ENCODE results near the gene DYRK1A.

The DYRK1A gene

DNA sequence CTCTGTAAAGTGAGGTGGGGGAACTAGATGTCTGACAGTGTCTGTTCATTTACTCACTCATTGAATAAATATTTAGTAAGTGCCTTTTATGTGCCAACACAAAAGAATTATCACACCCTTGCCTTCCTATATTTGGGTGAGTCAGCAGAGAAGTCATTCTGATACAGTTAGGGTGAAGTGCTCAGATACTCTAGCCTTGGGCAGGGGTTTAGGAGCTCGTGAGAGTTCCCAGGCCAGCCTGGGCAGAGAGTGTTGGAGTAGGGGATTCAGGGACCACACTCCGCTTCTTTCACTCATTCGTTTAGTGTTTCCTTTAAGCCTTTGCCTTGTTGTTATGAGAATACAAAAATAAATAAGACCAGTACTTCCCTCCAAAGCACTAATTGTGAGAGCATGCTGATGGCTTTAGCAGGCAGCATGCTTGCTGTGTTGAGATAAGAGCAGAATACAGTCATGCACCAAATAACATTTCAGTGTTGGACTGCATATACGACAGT, 83.9 kb downstream of the DYRK1A start:
- peak; percentile 62 for DNase-seq

DNA sequence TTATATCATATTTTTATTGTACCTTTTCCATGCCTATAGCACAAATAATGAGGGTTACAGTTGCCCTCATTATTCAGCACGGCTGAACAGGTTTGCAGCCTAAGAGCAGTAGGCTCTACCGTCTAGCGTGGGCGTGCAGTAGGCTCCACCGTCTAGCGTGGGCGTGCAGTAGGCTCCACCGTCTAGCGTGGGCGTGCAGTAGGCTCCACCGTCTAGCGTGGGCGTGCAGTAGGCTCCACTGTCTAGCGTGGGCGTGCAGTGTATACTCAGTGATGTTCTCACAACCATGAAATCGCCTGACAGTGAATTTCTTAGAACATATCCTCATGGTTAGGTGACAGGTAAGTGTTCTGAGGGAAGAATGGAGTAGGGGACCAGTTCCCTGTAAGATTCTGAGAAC, 84.9 kb downstream of the DYRK1A start:
- no peak for DNase-seq

DNA sequence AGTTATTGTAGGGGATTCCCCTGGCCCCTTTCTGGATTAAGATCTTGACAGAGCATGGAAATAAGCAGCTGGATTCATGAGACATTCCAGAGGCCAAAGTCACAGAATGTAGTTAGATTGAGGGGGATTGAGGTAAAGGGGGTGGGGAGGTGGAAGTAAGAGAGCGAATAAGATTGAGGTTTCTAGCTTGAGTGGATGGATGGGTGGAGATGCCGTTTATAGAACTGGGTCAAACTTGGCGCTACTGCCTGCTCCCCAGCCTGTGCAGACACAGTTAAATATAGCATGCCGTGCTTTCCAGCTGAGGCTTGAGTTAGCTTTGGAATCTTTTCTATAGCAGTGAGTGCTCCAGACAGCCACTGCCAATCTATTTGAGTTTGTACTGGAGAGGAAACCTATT, 85.7 kb downstream of the DYRK1A start:
- peak; percentile 95 for DNase-seq

DNA sequence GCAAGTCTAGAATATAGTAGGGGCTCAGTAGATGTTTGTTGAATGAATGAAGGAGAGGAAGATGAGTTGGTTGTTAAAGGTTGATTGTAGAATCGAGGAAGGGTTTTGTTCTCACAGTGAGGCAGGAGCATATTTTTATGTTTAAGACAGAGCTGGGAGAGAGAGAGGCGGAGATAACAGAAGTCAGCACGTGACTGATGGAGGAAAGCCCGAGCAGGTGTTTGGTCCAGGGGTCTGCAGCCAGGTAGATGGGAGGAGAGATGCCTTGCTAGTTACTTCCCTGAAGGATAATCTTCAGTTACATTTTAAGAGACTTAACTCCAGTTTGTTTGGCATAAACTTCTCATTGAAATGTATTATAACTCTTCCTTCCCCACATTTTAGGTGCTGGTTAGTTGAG, 86.8 kb downstream of the DYRK1A start:
- no peak for DNase-seq

DNA sequence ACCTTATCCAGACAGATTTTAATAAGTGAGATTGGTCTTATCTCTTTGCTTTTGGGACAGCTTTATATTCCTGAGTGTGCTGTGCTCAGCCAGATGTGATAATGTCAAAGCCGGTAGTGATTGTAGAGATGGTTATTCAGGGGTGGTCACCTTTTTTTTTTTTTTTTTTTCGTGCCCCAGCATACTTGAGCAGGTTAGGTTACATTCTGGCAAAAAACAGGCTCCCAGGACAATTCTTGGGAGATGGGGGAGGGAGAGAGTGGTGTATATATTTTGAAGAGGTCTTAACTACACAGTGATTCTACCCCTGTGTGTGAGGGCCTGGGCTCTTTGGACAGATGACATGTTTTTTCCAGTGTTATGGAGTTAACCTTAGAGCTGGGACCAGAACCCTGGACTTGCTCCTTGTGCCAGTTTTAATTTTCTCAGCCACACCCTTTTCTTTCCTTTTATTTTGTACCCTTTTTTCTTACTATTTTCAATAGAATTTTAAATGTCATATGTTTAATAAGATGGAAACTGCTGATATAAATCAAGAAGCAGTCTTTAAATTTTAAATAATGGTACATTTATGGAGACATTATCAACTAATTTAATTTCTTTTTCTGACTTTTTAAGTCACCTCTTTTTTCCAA, 88.4 kb downstream of the DYRK1A start:
- DNase-seq: no peak

DNA sequence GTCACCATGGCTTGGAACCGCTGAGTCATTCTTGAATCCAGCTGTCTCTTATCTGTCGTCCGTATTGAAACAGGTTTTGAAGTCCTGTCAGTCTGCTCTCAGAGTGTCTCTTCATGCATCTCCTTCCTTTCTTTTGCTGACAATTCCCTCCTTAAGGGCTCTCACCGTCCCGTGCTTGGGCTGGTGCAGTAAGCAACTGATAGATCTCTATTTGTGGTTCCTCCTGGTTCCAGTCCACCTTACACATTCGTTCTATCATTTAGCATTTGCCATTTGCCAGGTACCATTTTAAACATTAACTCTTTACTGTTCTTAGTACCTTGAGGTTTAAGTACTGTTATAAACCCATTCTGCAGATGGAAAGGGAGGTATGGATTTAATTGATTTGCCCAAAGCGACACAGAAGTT, 88.9 kb downstream of the DYRK1A start:
- DNase-seq: no peak

DNA sequence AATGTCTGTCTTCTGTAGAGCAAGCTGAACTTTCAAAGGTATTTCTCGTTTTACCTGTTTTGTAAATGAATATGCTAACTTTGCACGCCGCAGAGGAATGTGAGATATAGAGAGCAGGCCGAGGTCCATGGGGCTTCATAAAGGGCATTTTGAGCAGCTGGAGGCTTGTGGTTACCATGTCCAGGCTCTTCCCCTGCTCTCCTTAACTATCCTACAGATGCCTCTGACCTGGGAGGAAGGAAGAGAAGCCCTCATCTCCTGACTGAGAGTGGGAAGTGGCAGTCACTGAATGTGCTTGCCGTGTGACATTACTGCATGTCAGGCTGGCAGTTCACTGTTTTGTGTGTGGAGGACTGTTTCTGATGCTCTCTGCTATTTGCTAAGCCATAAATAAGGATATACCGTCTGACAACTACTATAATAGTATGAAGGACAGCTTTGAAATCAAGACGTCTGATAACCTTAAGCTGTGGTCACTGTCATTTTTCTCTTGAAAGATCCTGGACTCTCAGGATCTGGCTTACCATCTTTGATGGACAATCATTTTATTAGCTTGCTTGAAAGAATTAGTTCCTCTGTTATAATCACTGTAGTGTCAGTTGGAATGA, 92.2 kb downstream of the DYRK1A start:
- no peak for DNase-seq

DNA sequence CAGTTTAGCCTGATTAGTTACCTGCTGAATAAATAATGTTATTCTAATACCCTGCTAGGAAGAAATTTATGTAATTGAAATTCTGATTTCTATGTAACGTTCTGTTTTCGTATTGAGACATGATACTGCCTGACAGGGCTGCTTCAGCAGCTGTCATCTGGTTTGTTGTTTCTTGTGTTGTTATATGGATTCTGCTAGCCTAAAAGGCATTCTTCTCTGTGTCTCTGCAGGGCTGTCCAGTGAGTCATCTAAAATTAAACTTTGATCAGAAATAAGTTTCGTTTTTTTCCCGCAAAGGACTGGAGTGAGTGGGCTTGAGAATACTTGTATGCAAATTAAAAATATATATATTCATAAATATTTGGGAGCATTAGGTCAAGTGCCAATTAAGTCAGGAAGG, 93.0 kb downstream of the DYRK1A start:
- peak; percentile 76 for DNase-seq

DNA sequence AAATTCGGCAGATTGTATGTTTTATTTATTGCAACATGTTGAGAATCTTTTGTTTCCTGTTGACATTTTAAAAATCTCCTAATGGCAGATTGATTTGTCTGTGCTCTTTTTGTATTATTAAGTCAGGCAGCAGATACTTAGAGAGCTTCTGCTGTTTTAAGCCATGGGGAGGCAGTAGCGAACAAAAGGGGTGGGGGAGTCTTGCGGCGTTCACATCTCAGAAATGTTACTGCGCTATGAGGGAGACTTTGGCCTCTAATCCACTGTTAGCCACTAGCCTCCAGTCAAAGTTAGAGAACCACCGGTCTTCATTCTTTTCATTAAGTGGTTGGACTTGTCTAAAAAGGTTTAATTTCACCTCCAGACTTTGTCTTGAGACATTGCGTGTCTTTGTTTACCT, 93.6 kb downstream of the DYRK1A start:
- no peak for DNase-seq

DNA sequence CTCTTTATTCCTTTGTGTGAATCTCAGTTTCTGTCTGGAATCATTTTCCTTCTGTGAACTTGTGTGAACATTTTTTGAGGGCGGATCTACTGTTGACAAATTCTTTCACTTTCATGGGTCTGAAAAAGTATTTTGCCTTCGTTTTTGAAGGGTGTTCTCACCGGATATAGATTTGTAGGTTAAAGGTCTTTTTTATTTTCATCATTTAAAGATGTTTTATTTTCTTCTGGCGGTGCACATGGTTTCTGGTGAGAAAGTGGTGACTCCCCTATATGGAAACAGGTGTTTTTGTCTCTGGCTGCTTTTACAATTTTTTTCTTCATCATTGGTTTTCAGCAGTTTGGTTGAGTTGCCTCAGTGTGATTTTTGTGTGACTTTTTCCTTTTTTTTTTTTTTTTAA, 94.9 kb downstream of the DYRK1A start:
- DNase-seq: peak; percentile 54

DNA sequence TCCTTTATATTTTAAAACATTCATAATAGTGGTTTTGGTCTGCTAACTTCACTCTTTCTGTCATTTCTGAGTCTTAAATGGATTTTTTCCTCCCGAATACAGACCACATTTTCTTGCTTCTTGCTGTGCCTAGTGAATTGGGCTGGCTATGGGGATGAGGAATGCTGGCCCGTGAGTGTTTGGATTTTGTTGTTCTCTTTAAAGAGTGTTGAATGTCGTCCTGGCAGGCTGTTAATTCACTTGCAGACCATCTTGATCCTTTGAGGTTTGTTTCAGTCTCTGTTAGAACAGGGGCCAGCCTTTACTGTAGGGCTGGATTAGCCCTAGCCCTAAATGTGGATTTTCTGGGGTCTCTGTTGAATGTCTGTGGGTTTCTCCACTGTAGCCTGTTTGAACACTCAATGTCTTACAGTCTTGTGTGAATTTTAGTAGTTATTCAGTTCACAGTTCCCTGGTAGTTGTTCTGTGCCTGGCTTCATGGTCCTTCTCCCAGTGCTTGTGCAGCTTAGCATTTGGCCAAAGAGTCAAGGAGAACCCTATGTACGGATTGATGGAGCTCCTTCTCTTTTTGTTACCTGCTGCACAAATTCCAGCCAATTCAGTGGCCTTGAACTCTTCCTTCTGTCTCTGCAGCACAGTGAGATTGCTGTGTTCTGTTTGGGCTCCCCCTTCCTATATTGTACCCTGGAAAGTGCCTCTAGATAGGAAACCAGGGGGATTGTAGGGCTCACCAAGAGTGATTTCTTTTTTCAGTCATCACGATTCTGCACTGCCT, 95.7 kb downstream of the DYRK1A start:
- DNase-seq: no peak

DNA sequence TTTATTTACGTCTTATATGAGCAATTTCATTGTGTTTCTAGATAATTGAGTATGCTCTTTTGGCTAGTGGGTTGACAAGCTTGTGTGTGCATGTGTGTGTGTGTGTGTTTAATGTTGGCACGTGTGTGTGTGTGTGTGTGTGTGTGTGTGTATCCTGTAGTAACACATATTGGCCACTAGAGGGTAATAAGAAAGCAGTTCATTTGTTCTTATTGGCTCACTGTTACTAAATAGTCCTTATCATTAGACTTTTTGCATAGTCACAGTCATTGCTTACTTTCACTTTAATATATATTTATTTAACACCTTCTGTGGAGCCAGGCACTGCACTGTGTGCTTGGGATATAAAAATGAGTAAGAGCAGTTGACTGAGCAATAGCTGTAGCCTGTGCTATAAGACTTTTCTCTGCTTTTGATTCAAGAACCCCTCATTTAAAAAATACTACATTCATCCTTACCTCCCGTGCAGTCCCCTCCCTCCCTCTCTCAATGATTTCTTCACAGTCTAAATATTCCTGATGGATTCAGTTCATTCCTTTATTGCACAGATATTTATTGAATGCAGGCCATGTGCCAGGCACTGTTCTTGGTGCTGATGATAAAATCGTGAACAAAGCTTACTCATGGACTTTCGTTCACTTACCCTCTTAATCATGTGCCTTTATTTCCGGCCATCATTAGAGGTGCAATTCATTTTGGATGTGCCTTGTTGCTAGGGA, 96.7 kb downstream of the DYRK1A start:
- DNase-seq: peak; percentile 54

DNA sequence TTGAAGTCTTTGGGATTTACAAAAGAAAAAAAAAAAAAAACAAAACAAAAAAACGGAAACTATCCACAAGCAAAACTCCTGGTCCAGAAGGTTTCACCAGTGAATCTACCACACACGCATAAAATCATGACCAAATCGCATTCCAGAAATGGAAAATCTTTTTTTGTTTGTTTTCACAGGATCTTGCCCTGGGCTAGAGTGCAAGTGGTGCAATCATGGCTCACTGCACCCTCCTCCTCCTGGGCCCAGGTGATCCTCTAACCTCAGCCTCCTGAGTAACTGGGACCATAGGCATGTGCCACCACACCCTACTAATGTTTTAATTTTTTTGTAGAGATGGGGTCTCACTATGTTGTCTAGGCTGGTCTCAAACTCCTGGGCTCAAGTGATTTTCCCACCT, 100.5 kb downstream of the DYRK1A start:
- DNase-seq: no peak

DNA sequence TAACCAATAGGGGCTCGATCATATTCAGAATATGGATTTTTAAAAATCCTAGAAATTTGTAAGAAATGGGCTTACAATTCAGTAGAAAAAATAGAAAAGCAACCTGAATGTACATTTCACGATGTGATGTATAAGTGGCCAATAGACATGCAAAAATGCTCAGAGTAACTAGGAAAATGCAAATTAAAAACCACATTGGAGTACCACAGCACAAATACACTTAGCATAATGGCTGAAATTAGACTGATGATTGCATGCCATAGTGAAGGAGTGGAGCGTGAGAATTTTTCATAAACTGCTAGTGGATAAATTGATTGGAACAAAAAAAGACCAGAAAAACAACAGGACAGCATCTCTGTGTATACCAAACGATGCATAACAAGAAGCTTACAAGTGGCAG, 102.3 kb downstream of the DYRK1A start:
- DNase-seq: no peak

DNA sequence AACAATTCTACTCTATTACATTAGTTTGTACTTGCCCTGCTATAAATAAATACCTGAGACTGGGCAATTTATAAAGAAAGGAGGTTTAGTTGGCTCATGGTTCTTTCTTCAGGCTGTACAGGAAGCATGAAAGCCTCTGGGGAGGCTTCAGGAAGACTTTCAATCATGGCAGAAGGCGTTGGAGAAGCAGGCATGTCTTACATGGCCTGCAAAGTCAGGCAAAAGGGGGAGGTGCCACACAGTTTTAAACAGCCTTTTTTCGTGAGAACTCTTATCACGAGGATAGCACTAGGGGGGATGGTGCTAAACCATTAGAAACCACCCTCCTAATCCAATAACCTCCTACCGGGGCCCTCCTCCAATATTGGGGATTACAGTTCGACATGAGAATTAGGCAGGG, 102.9 kb downstream of the DYRK1A start:
- no peak for DNase-seq

DNA sequence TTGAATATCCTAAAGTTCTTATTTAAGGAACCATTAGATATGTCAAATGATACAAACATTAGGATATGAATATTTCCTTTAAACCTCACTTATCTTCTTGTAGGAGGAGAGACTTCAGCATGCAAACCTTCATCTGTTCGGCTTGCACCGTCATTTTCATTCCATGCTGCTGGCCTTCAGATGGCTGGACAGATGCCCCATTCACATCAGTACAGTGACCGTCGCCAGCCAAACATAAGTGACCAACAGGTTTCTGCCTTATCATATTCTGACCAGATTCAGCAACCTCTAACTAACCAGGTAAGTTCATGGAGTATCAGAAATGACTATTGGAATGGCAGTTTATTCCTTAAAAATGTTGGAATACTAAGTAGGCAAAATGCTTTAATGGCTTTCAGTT, 106.0 kb downstream of the DYRK1A start:
- no peak for DNase-seq

DNA sequence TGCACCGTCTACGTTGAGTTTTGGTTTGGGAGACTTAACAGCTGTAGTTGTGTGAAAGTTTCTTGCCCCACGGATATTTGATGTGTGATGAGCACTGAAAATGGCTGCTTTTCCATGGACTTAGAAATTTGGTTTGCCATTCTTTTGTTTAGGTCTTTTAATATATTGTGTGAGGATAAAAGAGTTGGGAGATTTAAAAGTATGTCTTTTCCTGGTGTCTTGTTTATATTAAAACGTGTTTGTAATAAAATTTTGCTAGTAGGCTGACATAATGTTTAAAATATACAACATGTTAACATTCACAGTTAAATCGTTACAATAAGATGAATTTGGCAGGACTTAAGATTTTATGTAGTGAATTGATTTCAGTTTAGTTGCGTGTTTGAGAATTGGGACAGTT, 106.9 kb downstream of the DYRK1A start:
- DNase-seq: no peak

DNA sequence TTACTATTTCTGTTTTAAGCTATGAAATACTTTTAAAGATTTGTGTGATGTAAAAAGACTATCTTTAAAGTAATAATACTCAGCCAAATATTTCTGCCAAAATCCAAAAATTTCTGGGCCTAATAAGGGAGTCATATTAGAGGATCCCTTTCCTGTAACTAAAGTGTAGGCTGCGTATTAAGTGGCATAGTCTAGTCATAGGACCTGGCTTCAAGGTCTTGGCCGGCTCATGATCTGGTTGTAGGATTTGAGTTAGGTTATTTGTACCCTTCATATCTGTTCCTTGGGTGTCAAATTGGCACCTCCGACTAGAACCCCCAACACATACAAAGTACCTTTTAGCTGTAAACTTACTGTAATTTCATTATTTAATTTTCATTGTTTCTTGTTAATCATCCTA, 107.8 kb downstream of the DYRK1A start:
- no peak for DNase-seq

DNA sequence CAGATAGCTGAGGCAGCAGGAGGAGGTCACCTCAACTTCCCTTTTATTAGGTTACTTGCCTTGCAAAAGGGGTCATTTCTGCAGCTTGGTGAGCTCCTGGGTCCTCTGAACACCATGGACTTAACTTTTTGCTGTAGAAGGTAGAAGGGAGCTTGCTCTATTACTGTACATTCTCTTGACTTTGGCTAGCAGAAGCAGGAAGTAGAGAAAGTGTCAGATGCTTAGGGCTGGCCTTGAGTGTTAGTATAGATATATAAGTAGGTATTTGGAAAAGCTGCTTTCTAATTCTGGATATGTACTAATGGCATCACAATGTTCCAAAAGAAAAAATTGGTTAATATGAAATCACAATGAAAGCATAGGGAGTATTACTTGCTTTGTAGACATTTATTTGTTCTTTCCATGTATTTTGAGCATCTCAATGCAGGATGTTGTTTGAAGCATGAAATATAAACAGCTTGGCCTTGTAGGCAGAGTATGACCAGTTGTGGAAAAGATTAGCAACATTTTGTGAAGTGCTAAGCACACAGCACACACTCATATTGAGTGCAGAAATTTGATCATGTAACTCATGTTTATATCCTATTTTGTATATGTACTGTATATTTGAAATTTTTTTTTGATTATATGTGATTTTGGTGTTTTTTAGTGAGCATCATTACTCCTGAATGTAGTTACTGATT, 108.8 kb downstream of the DYRK1A start:
- DNase-seq: no peak

DNA sequence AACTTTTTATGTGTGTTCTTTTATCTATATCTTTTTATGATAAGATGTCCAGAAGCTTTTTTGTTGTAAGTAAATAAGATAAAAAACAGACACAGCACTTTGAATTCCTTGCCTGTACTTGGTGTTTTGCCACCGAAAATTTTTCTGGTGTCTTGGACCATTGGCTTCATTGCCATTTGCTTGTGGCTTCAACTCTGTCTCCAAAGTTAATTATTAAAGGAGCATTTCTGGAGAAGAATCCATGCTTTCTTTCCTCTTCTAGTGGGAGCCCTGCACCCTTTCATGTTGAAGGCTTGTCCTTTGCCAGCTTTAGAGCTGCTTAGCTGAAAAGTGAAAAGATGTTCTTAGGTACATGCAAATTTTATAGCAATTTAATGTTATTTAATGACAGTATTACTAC, 112.2 kb downstream of the DYRK1A start:
- no peak for DNase-seq

DNA sequence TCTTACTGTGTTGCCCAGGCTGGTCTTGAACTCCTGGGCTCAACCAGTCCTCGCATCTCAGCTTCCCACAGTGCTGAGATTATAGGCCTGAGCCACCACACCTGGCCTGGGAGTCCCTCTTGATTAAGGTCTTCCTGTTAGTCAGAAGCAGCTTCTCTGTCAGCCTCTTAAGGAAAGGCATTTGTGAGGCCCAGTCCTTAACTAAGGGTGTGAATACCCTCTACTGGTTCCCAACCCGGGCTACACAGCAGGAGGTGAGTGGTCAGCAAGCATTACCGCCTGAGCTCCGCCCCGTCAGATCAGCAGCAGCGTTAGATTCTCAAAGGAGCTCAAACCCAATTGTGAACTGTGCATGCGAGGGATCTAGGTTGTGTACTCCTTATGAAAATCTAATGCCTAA, 117.2 kb downstream of the DYRK1A start:
- DNase-seq: no peak

Data from fibroblast of skin of back (primary cell).